ENCODE data around the gene IFNLR1. TPM values are rescaled to one million over a fixed set of nuclear protein-coding genes. Genes with fewer than 3 reads are reported as not detected.

IFNLR1 gene
- 2.0 and 2.2 TPM in 2 replicates for total RNA-seq (2014; rRNA removed; shearing (Covaris generic))

GRCh38 chr1:24186993-24187790, at the start of gene IFNLR1:
TSS of gene IFNLR1 (minus strand) at chr1:24187289. CDS start at chr1:24187248, 41 bp downstream.

GRCh38 chr1:24142546-24143534, 44.2 kb downstream of the IFNLR1 start, which contains the start of gene IL22RA1:
TSS of gene IL22RA1 (minus strand) at chr1:24143140. CDS start at chr1:24143082, 58 bp downstream.

GRCh38 chr1:24111996-24112779, 74.9 kb downstream of the IFNLR1 start, which contains the start of gene MYOM3:
TSS of gene MYOM3 (minus strand) at chr1:24112135. CDS start at chr1:24108636, 3,499 bp downstream.

Other genes with a start within 250 kb of the IFNLR1 start
- 55.6 and 62.2 TPM in 2 replicates for gene PNRC2, start 227.5 kb downstream of the IFNLR1 start, total RNA-seq (2014; rRNA removed; shearing (Covaris generic))
- gene SRSF10, start 207.0 kb downstream of the IFNLR1 start, total RNA-seq (2014; rRNA removed; shearing (Covaris generic)), result 162 and 177 TPM in 2 replicates
- gene MYOM3, start 75.2 kb downstream of the IFNLR1 start, total RNA-seq (2014; rRNA removed; shearing (Covaris generic)), result 0.03 and 0.08 TPM in 2 replicates
- 0.34 and 1.8 TPM in 2 replicates for gene IL22RA1, start 44.1 kb downstream of the IFNLR1 start, total RNA-seq (2014; rRNA removed; shearing (Covaris generic))
- gene GRHL3, start 132.1 kb upstream of the IFNLR1 start, total RNA-seq (2014; rRNA removed; shearing (Covaris generic)), result 0.19 and 0.45 TPM in 2 replicates
- 7.5 and 9.8 TPM in 2 replicates for gene STPG1, start 226.5 kb upstream of the IFNLR1 start, total RNA-seq (2014; rRNA removed; shearing (Covaris generic))
- gene NIPAL3, start 228.5 kb upstream of the IFNLR1 start, total RNA-seq (2014; rRNA removed; shearing (Covaris generic)), result 57.6 and 65.2 TPM in 2 replicates

Data from A375 (cell line).